Sciatic nerve (tissue), 2 donors: ENCODE measurements around the gene ANO2. TPM values are rescaled to one million over a fixed set of nuclear protein-coding genes. Genes with fewer than 3 reads are reported as not detected.

ENCODE experiments used
- ATAC-seq: fragments of 200-7000 bp; cut with Tn5 transposase; one replicate; pipeline ENCODE4 v1.9.1; 2020; ENCODE audit warnings: mild to moderate bottlenecking, moderate library complexity
- DNase-seq: peaks from one replicate; pipeline ENCODE4 v3.0.0-alpha.2; 2020; ENCODE audit warnings: low spot score
- intact Hi-C: fragments of 100-400 bp; cut with DNase I; formaldehyde crosslinking; loops from one replicate; pipeline ENCODE4 v1.14.2; 2022
- total RNA-seq: library from RNA; stranded (reverse); fragmentation: NEBNext Ultra II Directional; extraction: Animal tissue kit (Norgen Biotek cat#: 25700); gene quantifications from one replicate; pipeline ENCODE4 v1.2.1, GENCODE V29; 2021
- donor health status: DM: no; HTN: no; CAD: no.
- donor health status: DM: no; HTN: no; CAD: no.

ANO2 gene
- total RNA-seq, 1 donor from 2014 or later, result 30.4 TPM

GRCh38 chr12:5522432-5523335, 422.4 kb downstream of the ANO2 start:
- DNase-seq (no peak), ATAC-seq (no peak)
- intact Hi-C loops, result no loop called here

DNA sequence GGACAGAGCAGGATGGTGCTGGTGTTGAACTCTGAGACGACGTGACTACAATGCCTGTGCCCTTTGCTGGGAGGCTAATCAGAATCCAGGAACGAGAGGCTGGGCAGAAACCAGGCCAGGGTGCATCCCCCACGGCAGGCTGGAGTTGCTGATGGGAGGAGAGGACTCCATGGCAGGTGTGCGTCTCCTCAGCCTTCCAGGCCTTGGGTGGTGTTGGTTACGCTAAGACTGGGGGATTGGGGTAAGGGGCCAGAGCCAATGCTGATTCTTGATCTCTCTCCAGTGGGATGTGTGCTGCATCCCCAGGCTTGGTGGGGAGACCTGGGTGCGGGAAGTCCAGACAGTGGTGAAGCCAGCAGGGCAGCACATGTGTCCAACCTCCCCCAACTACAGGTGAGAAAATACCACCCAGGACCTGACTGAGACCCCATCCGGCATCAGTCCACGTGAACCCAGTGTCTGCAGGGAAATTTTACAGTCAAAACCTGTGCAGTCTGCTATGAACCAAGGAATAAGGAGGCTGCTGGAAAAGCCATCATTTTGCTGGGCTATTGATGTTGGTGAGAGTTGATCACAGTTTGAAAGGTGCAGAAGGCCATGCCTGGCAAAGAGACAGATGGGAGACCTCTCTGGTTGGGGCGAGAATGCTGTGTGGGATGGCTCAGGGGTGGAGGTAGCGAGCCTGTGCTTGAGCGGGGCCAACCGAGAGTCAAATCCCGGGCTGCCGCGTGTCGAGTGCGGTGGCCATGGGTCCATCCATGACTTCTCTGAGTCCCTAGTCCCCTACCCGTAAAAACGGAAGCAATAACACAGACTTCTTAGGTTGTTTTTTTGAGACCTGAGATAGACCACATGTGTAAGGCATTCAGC, 423.4 kb downstream of the ANO2 start:
- no peak for ATAC-seq
- intact Hi-C loops, result no loop called here
- no peak for DNase-seq

DNA sequence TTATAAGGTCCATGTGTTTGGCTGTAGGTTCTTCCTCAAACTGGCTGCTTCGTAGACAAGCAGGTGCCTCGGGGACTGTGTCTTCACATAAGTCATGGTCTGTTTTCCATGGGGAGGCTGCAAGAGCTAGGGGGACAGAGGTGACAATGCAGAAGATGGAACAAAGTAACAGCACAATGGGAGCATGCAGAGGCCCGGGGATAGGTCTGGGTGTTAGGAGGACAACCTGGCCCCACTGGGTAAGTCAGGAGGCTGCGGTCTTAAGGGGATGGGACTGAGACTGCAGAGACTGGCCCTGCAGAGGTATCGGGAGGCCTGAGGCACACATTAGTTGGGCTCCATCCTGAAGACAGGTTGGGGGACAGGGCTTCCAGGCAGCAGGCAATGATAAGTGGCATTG, 424.2 kb downstream of the ANO2 start:
- intact Hi-C loops, result no loop called here
- DNase-seq, result no peak

GRCh38 chr12:5520037-5520436, 425.0 kb downstream of the ANO2 start:
- no peak for ATAC-seq
- intact Hi-C loops, result no loop called here
- DNase-seq, result no peak

More for the DNA sequence above, 424.2 kb downstream of the ANO2 start:
- ATAC-seq, result no peak

DNA sequence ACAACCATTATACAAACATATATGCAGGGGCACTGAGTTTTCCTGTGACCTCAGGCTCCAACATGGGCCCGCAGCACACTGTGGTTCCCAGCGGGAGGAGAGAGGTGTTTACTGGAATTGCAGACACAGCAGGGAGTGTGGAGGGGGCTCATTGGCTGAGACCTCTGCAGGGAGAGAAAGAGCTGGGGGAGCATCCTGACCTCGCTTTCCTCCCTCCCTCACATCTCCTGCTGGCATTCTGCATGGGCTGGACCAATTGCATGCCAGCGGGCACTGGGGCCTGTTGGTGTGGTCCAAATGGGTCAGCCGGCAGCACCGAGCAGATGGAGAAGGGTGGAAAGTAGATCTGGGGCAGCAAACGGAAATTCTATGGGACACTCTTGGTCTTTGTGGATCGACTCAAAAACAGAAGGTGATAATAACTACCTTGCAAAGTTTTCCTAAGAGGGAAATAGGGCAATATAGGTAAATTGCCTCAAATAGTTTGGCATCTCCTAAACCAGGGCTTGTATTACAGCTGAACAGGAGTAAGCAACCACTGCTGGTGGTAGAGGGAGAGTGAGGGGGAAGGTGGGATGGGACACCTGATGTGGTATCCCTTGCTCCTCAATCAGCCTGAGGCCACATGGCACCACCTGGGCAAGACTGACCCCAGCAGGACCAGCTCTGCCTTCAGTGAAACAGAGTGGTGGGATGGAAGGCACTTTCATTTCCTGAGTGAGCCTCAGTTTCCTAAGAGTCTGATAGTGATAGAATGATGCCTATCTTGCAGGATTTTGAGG, 426.3 kb downstream of the ANO2 start:
- DNase-seq (no peak), ATAC-seq (no peak)
- intact Hi-C loops, result no loop called here

- ATAC-seq (no peak), DNase-seq (no peak)
- intact Hi-C loops, result no loop called here
Observed at GRCh38 chr12:5516371-5517241, 428.5 kb downstream of the ANO2 start.

- ATAC-seq (no peak), DNase-seq (no peak)
- intact Hi-C loops, result no loop called here
Observed at GRCh38 chr12:5515458-5515857, 429.6 kb downstream of the ANO2 start.

GRCh38 chr12:5514545-5514944, 430.5 kb downstream of the ANO2 start:
- intact Hi-C loops, result no loop called here
- DNase-seq, result no peak
- no peak for ATAC-seq

DNA sequence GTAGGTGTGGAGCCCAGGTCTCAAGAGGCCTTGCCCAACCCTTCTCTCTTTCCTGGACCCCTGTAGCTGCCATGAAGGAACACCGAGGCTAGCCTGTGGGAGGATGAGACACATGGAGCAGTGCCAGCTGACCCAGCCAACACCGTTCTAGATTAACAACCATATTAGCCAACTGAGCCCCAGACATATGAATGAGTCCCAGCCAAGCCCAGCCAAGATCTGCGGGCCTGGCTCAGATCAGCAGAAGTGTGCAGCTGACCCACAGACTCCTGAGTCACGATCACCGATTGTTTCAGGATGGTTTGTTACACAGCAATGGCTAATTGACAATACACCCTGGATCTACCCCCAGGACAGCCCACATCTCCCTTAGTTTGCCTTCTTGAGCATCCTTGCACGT, 431.0 kb downstream of the ANO2 start:
- intact Hi-C loops, result no loop called here
- DNase-seq, result no peak
- ATAC-seq, result no peak

GRCh38 chr12:5513406-5513805, 431.7 kb downstream of the ANO2 start:
- intact Hi-C loops, result no loop called here
- ATAC-seq, result no peak
- no peak for DNase-seq

Other genes with a start within 250 kb of the ANO2 start
- 655 TPM for gene VWF, start 179.4 kb upstream of the ANO2 start, total RNA-seq